Nephron (organoid): ENCODE data around the gene NOCT.
"Not testable (repeated sequence)": the region's sequence is repeated elsewhere in the genome, so short reads cannot be mapped to it uniquely, and the experiment has no call there.

Experiments used
- H3K27ac Mint-ChIP-seq, 3 experiments: 2 replicates each; pipeline ENCODE4 v1.8.0; 2020; ENCODE audit warnings: mixed read lengths in 3 of 3, mild to moderate bottlenecking in 2 of 3, moderate library complexity in 1 of 3
- H3K27me3 Mint-ChIP-seq: 2 replicates; pipeline ENCODE4 v1.8.0; 2021; ENCODE audit warnings: low read depth, mild to moderate bottlenecking, moderate library complexity, mixed read lengths
- H3K36me3 Mint-ChIP-seq: 2 replicates; pipeline ENCODE4 v1.8.0; 2020; ENCODE audit warnings: low read depth, mixed read lengths
- H3K4me1 Mint-ChIP-seq: 2 replicates; pipeline ENCODE4 v1.8.0; 2020; ENCODE audit warnings: mixed read lengths
- H3K4me3 Mint-ChIP-seq, 3 experiments: 2 replicates each; pipeline ENCODE4 v1.8.0; 2020; ENCODE audit warnings: mild to moderate bottlenecking in 3 of 3, mixed read lengths in 3 of 3, moderate library complexity in 2 of 3
- H3K9me3 Mint-ChIP-seq: 2 replicates; pipeline ENCODE4 v1.8.0; 2020; ENCODE audit warnings: mixed read lengths
- TF ChIP-seq, protein P1 (sequence below), 3 experiments: fragments of 200-600 bp; sonication (generic); IDR thresholded peaks; one replicate each; pipeline ENCODE4 v1.5.0; 2021; ENCODE audit warnings: antibody characterized with exemption in 3 of 3; ENCODE audit not compliant: unreplicated experiment in 3 of 3

NOCT gene

DNA sequence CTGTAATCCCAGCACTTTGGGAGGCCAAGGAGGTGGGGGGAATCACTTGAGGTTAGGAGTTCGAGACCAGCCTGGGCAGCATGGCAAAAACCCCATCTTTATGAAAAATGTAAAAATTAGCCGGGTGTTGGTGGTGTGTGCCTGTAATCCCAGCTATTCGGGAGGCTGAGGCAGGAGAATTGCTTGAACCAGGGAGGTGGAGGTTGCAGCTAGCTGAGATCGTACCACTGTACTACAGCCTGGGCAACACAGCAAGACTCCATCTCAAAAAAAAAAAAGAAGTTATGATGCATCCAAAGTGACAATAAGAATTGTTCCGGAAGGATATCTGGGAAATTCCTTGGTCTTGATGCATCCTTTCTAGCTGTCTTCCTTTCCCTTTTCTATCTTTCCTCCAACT, 7.3 kb downstream of the NOCT start:
- no peak overlapping the region for H3K4me3 Mint-ChIP-seq
- no peaks in the 10 kb centered on the region for H3K27me3 Mint-ChIP-seq
- H3K4me1 Mint-ChIP-seq = peaks cover 32% of the 10 kb centered on the region
- peaks cover 16% of the 10 kb centered on the region for H3K36me3 Mint-ChIP-seq
- no peaks in the 10 kb centered on the region for H3K9me3 Mint-ChIP-seq
- TF ChIP-seq, protein P1, sequence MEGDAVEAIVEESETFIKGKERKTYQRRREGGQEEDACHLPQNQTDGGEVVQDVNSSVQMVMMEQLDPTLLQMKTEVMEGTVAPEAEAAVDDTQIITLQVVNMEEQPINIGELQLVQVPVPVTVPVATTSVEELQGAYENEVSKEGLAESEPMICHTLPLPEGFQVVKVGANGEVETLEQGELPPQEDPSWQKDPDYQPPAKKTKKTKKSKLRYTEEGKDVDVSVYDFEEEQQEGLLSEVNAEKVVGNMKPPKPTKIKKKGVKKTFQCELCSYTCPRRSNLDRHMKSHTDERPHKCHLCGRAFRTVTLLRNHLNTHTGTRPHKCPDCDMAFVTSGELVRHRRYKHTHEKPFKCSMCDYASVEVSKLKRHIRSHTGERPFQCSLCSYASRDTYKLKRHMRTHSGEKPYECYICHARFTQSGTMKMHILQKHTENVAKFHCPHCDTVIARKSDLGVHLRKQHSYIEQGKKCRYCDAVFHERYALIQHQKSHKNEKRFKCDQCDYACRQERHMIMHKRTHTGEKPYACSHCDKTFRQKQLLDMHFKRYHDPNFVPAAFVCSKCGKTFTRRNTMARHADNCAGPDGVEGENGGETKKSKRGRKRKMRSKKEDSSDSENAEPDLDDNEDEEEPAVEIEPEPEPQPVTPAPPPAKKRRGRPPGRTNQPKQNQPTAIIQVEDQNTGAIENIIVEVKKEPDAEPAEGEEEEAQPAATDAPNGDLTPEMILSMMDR (IDR thresholded peaks at IDR 0.05; ENCODE audit: unreplicated experiment in 3 of 3) = no peak
- peak overlapping the region in 1 of 3 experiments; percentile 34 for H3K27ac Mint-ChIP-seq

DNA sequence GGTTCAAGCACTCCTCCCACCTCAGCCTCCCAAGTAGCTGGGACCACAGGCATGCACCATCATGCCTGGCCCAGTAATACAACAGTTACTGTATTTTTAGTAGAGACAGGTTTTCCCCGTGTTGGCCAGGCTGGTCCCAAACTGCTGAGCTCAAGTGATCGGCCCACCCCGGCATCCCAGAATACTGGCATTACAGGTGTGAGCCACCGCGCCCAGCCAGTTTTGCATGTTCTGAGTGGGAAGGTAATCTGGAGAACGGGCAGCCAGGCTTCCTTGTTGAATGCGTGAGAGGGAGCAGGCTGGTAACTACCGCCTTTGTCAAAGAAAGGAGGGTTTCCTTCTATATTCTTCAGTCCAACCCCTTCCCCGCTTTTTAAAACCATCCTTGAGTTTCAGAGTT, 9.1 kb downstream of the NOCT start:
- no peaks in the 10 kb centered on the region for H3K9me3 Mint-ChIP-seq
- peaks cover 16% of the 10 kb centered on the region for H3K36me3 Mint-ChIP-seq
- H3K4me1 Mint-ChIP-seq = peaks cover 24% of the 10 kb centered on the region
- H3K27me3 Mint-ChIP-seq = no peaks in the 10 kb centered on the region
- TF ChIP-seq, protein P1 (IDR thresholded peaks at IDR 0.05; ENCODE audit: unreplicated experiment in 3 of 3) = no peak
- no peak overlapping the region for H3K27ac Mint-ChIP-seq
- no peak overlapping the region for H3K4me3 Mint-ChIP-seq

DNA sequence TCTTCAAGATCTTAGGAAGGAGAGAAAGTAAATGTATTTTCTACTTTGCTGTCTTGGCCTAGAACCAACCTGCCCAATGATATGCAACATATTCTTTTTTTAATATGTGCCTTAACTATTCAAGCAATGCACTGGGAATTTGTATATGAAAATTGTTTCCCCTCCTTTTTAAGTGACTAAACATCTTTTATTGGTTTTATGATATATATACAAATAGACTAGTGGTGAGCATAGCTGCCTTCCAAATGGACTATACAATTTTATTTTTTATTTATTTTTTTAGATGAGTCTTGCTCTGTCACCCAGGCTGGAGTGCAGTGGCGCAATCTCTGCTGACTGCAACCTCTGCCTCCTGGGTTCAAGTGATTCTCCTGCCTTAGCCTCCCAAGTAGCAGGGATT, 10.3 kb downstream of the NOCT start:
- Mint-ChIP-seq H3K4me1 (peaks cover 20% of the 10 kb centered on the region), H3K36me3 (peaks cover 14% of the 10 kb centered on the region), H3K4me3 (no peak overlapping the region), H3K27me3 (no peaks in the 10 kb centered on the region), H3K27ac (no peak overlapping the region), H3K9me3 (no peaks in the 10 kb centered on the region)
- TF ChIP-seq, protein P1 (IDR thresholded peaks at IDR 0.05; ENCODE audit: unreplicated experiment in 3 of 3) = no peak

DNA sequence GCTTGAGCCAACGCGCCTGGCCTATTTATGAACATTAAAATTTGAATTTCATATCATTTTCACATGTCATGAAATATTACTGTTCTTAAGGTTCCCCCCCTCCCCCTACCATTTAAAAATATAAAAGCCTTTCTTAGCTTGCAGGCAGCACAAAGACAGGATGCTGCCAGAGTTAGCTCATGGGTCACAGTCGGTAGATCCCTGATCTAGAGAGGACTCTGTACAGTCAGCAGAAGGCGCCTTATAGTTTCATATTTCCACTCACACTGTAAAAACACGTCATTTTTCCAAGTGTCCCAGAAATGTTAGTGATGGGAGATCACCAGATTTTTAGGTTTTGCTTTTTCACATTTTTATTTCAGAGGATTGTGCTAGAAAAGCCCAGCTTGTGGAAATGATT, 12.2 kb downstream of the NOCT start:
- TF ChIP-seq, protein P1 (IDR thresholded peaks at IDR 0.05; ENCODE audit: unreplicated experiment in 3 of 3) = no peak
- Mint-ChIP-seq H3K27me3 (no peaks in the 10 kb centered on the region), H3K27ac (peak overlapping the region; percentile 43 to 64 (median 51)), H3K9me3 (no peaks in the 10 kb centered on the region), H3K36me3 (peaks cover 15% of the 10 kb centered on the region), H3K4me1 (peaks cover 21% of the 10 kb centered on the region), H3K4me3 (no peak overlapping the region)

DNA sequence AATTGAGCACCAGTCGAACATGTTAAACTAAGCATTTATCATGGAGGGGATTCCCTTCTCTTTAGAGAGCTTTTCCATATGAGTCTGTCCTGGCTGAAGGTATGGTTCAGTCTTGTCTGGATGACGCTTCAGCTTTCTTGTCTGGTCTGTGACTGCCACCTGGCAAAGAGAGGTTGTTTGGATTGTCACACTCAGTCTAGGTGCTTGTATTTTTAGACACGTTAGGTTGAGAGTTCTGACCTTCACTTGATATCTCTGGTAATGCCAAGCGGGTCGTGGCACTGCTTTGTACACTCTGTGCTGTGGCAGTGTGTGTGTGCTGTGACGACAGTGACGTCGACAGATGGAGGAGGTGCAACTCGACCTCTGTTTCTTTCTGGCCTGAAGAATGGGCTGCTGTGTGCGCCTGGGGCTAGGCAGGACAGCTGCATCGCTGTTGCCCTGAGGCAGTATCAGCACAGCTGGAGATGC, 12.6 kb downstream of the NOCT start:
- Mint-ChIP-seq H3K9me3 (no peaks in the 10 kb centered on the region), H3K27ac (peak overlapping the region; percentile 43 to 64 (median 51)), H3K36me3 (peaks cover 12% of the 10 kb centered on the region), H3K4me1 (peaks cover 21% of the 10 kb centered on the region), H3K27me3 (no peaks in the 10 kb centered on the region), H3K4me3 (no peak overlapping the region)
- TF ChIP-seq, protein P1 (IDR thresholded peaks at IDR 0.05; ENCODE audit: unreplicated experiment in 3 of 3) = no peak

DNA sequence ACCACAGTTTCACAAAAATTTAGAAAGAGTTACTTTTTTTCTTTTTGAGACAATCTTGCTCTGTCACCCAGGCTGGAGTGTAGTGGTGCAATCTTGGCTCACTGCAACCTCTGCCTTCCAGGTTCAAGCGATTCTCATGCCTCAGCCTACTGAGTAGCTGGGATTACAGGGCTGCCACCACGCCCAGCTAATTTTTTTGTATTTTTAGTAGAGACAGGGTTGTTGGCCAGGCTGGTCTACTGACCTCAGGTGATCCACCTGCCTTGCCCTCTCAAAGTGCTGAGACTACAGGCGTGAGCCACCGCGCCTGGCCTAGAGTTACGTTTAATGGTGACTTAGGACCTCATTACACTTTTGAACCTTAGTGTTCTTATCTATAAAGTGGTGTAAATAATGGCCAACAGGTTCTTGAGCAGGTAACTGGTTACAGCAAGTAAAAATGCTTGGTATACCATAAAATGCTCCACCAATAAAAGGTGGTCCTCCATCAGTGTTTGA, 14.3 kb downstream of the NOCT start:
- H3K27me3 Mint-ChIP-seq, H3K27ac Mint-ChIP-seq, H3K4me3 Mint-ChIP-seq, H3K9me3 Mint-ChIP-seq, H3K36me3 Mint-ChIP-seq: not testable (repeated sequence)
- peaks cover 25% of the 10 kb centered on the region for H3K4me1 Mint-ChIP-seq
